Measurements from ENCODE around the gene U2SURP.

Gene U2SURP

DNA sequence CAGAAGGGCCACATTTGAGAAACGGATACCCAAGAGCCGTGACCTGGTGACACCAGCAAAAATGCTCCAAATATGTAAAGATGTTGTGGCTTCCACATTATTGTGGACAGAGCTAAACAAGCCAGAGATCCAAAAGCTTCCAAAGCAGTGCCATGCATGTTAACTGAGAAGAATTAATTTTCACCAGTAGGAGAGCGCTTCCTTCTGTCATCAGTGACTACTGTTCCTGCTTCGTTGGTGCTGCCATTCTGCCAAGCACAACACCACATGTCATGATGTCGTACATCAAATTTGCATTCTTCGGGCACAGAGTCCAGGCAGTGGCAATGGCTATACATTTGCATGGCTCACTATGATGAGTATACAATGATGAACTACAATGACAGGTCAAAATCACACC, 99.1 kb downstream of the U2SURP start:
- TF ChIP-seq, protein P1, sequence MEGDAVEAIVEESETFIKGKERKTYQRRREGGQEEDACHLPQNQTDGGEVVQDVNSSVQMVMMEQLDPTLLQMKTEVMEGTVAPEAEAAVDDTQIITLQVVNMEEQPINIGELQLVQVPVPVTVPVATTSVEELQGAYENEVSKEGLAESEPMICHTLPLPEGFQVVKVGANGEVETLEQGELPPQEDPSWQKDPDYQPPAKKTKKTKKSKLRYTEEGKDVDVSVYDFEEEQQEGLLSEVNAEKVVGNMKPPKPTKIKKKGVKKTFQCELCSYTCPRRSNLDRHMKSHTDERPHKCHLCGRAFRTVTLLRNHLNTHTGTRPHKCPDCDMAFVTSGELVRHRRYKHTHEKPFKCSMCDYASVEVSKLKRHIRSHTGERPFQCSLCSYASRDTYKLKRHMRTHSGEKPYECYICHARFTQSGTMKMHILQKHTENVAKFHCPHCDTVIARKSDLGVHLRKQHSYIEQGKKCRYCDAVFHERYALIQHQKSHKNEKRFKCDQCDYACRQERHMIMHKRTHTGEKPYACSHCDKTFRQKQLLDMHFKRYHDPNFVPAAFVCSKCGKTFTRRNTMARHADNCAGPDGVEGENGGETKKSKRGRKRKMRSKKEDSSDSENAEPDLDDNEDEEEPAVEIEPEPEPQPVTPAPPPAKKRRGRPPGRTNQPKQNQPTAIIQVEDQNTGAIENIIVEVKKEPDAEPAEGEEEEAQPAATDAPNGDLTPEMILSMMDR (IDR thresholded peaks at IDR 0.05; ENCODE audit: insufficient read depth, low read length), result no peak
- no peak for TF ChIP-seq POLR2AphosphoS5 (IDR thresholded peaks at IDR 0.05; ENCODE audit: low read depth)
- TF ChIP-seq SPI1 (IDR thresholded peaks at IDR 0.05; ENCODE audit: borderline replicate concordance, low read depth), result no peak
- no peak for TF ChIP-seq GABPA (IDR thresholded peaks at IDR 0.05; ENCODE audit: low read depth)
- TF ChIP-seq, protein P2, sequence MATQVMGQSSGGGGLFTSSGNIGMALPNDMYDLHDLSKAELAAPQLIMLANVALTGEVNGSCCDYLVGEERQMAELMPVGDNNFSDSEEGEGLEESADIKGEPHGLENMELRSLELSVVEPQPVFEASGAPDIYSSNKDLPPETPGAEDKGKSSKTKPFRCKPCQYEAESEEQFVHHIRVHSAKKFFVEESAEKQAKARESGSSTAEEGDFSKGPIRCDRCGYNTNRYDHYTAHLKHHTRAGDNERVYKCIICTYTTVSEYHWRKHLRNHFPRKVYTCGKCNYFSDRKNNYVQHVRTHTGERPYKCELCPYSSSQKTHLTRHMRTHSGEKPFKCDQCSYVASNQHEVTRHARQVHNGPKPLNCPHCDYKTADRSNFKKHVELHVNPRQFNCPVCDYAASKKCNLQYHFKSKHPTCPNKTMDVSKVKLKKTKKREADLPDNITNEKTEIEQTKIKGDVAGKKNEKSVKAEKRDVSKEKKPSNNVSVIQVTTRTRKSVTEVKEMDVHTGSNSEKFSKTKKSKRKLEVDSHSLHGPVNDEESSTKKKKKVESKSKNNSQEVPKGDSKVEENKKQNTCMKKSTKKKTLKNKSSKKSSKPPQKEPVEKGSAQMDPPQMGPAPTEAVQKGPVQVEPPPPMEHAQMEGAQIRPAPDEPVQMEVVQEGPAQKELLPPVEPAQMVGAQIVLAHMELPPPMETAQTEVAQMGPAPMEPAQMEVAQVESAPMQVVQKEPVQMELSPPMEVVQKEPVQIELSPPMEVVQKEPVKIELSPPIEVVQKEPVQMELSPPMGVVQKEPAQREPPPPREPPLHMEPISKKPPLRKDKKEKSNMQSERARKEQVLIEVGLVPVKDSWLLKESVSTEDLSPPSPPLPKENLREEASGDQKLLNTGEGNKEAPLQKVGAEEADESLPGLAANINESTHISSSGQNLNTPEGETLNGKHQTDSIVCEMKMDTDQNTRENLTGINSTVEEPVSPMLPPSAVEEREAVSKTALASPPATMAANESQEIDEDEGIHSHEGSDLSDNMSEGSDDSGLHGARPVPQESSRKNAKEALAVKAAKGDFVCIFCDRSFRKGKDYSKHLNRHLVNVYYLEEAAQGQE (IDR thresholded peaks at IDR 0.05; ENCODE audit: insufficient replicate concordance, low read depth), result no peak
- H3K27ac ChIP-seq (replicated peaks), result no peak overlapping the region
- DNase-seq (ENCODE audit: low read depth in 1 of 2, low spot score in 1 of 2), result no peak
- H3K4me3 ChIP-seq (replicated peaks; ENCODE audit: insufficient read depth, low read length), result no peak overlapping the region
- H3K27me3 ChIP-seq (ENCODE audit: insufficient read depth, poor library complexity, severe bottlenecking), result peaks cover 3% of the 10 kb centered on the region

DNA sequence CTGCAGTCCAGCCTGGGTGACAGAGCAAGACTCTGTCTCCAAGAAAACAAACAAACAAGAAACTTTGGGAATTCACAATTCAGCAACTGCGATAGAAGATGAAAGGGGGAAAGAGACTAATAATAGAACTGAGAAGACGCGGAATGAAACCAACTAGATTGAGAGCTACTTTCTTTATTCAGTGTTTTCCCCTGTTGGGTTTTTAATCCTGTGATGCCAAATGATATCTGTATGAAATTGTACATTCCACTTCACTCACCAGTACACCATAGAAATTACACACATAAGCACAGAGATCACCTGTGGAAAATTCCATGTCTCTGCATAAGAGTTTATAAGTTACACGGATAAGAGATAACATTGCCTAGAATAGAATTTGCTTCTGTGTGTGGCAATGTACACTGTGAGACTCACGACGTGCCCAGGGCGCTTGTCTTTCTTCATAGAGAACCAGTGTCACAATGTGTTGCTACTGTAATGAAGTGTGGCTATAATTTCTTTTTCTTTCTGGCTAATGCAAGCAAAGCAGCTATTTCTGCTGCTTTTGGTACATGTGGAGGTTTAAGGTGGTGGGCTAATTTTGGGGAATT, 100.5 kb downstream of the U2SURP start:
- Histone ChIP-seq H3K4me3 (replicated peaks; ENCODE audit: insufficient read depth, low read length) (no peak overlapping the region), H3K27me3 (ENCODE audit: insufficient read depth, poor library complexity, severe bottlenecking) (peaks cover 3% of the 10 kb centered on the region), H3K27ac (replicated peaks) (no peak overlapping the region)
- TF ChIP-seq SPI1 (IDR thresholded peaks at IDR 0.05; ENCODE audit: borderline replicate concordance, low read depth) (no peak), POLR2AphosphoS5 (IDR thresholded peaks at IDR 0.05; ENCODE audit: low read depth) (no peak), GABPA (IDR thresholded peaks at IDR 0.05; ENCODE audit: low read depth) (no peak)
- TF ChIP-seq, protein P1 (IDR thresholded peaks at IDR 0.05; ENCODE audit: insufficient read depth, low read length), result no peak
- TF ChIP-seq, protein P2 (IDR thresholded peaks at IDR 0.05; ENCODE audit: insufficient replicate concordance, low read depth), result no peak
- DNase-seq (ENCODE audit: low read depth in 1 of 2, low spot score in 1 of 2), result no peak

DNA sequence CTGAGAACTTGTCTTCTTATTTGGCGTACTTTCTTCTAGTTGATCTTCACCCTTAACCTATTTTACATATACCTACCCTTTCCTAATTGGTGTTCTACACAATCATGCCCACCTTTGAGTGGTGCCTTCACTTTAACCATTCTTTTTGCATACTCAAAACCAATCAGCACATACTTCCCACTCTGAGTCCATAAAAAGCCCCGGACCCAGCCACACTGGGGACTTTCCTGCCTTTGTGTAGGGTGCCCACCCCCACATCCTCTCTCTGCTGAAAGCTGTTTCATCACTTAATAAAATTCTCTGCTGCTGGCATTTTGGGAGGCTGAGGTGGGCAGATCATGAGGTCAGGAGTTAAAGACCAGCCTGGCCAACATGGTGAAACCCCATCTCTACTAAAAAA, 102.3 kb downstream of the U2SURP start:
- no peak for DNase-seq (ENCODE audit: low read depth in 1 of 2, low spot score in 1 of 2)
- Histone ChIP-seq H3K27ac (replicated peaks) (no peak overlapping the region), H3K4me3 (replicated peaks; ENCODE audit: insufficient read depth, low read length) (no peak overlapping the region), H3K27me3 (ENCODE audit: insufficient read depth, poor library complexity, severe bottlenecking) (peaks cover 2% of the 10 kb centered on the region)
- TF ChIP-seq POLR2AphosphoS5 (IDR thresholded peaks at IDR 0.05; ENCODE audit: low read depth) (no peak), GABPA (IDR thresholded peaks at IDR 0.05; ENCODE audit: low read depth) (no peak), SPI1 (IDR thresholded peaks at IDR 0.05; ENCODE audit: borderline replicate concordance, low read depth) (no peak)
- TF ChIP-seq, protein P1 (IDR thresholded peaks at IDR 0.05; ENCODE audit: insufficient read depth, low read length), result no peak
- TF ChIP-seq, protein P2 (IDR thresholded peaks at IDR 0.05; ENCODE audit: insufficient replicate concordance, low read depth), result no peak
